Cardiac fibroblast (primary cell): ENCODE measurements around the gene LRP1B.

Experiments
- DNase-seq, 2 donors: peaks; one replicate each; pipeline versions ENCODE4 v3.0.0 to v3.0.0-alpha.2; 2010; ENCODE audit warnings: low read depth in 2 of 2
- H3K4me3 ChIP-seq, 2 donors: replicated peaks in 1 of 2; 1 replicate in 1 of 2; 2 replicates in 1 of 2; pipeline ENCODE4 v1.5.1; 2011; ENCODE audit warnings: low read depth in 2 of 2, low read length in 2 of 2, mild to moderate bottlenecking in 2 of 2, moderate library complexity in 1 of 2
- CTCF ChIP-seq: IDR thresholded peaks from one replicate; pipeline ENCODE4 v1.5.1; 2011; ENCODE audit warnings: low read depth, mild to moderate bottlenecking, low read length, inconsistent platforms

Gene LRP1B

GRCh38 chr2:142030735-142031134 lies 100.1 kb downstream of the LRP1B start:
- TF ChIP-seq CTCF = no peak
- DNase-seq = no peak
- no peak overlapping the region for H3K4me3 ChIP-seq

- no peak overlapping the region for H3K4me3 ChIP-seq
These were observed 100.8 kb downstream of the LRP1B start for GRCh38 chr2:142029974-142030373.

GRCh38 chr2:142025394-142025793 lies 105.4 kb downstream of the LRP1B start:
- H3K4me3 ChIP-seq = no peak overlapping the region
- TF ChIP-seq CTCF = no peak
- DNase-seq = no peak

More at GRCh38 chr2:142029974-142030373, 100.8 kb downstream of the LRP1B start:
- TF ChIP-seq CTCF = no peak
- no peak for DNase-seq

GRCh38 chr2:142020368-142020767 lies 110.4 kb downstream of the LRP1B start:
- DNase-seq = no peak
- TF ChIP-seq CTCF = no peak
- no peak overlapping the region for H3K4me3 ChIP-seq

- H3K4me3 ChIP-seq = no peak overlapping the region
- no peak for TF ChIP-seq CTCF
- no peak for DNase-seq
These were observed 116.3 kb downstream of the LRP1B start for GRCh38 chr2:142014536-142014935.

- H3K4me3 ChIP-seq = no peak overlapping the region
- DNase-seq = no peak
- TF ChIP-seq CTCF = no peak
These were observed 118.0 kb downstream of the LRP1B start for GRCh38 chr2:142012797-142013196.

GRCh38 chr2:142010477-142011270 lies 120.1 kb downstream of the LRP1B start:
- DNase-seq = no peak
- no peak for TF ChIP-seq CTCF
- no peak overlapping the region for H3K4me3 ChIP-seq
